Caco-2 (cell line): ENCODE results near the gene INPP4B. TPM values are rescaled to one million over a fixed set of nuclear protein-coding genes. Genes with fewer than 3 reads are reported as not detected.

Experiments used
- BruUV-seq: library from RNA; stranded (reverse); fragments of 400-500 nt; replicated peaks from 2 replicates; lab custom pipeline; 2021; lab: Mats Ljungman, UMichigan
- CTCF ChIA-PET: fragments of 300-600 bp; sonication (Branson Sonifier 250); formaldehyde crosslinking; loops from one replicate; lab custom pipeline; 2022; ENCODE audit warnings: antibody characterized with exemption; lab: Charles Lee
- POLR2A ChIA-PET: fragments of 300-600 bp; sonication (Branson Sonifier 250); formaldehyde crosslinking; loops from one replicate; lab custom pipeline; 2022; ENCODE audit warnings: antibody characterized with exemption; lab: Charles Lee
- DNase-seq, 2 experiments: peaks; one replicate each; pipeline versions ENCODE4 v3.0.0 to v3.0.0-alpha.2; 2020 to 2022
- H3K27me3 ChIP-seq: replicated peaks from 2 replicates; pipeline ENCODE4 v1.6.0; 2011; ENCODE audit warnings: low read length; ENCODE audit not compliant: control insufficient read depth, insufficient read depth
- H3K36me3 ChIP-seq: 2 replicates; pipeline ENCODE4 v1.5.1; 2011; ENCODE audit warnings: low read length; ENCODE audit not compliant: control insufficient read depth, insufficient read depth
- H3K4me1 ChIP-seq: fragments of 250-450 bp; sonication (Bioruptor Pico); 2 replicates; pipeline ENCODE4 v1.5.1; 2020; ENCODE audit warnings: mild to moderate bottlenecking
- H3K4me3 ChIP-seq: 2 replicates; pipeline ENCODE4 v1.5.1; 2011; ENCODE audit warnings: low read depth, mild to moderate bottlenecking, control low read depth, low read length
- H3K9me3 ChIP-seq: fragments of 250-450 bp; sonication (Bioruptor Pico); 2 replicates; pipeline ENCODE4 v1.5.1; 2020; ENCODE audit warnings: mild to moderate bottlenecking, moderate library complexity
- H3K27ac Mint-ChIP-seq: one replicate; pipeline ENCODE4 v1.8.0; 2022; ENCODE audit warnings: mixed read lengths; ENCODE audit not compliant: unreplicated experiment
- H3K27me3 Mint-ChIP-seq: one replicate; pipeline ENCODE4 v1.8.0; 2022; ENCODE audit warnings: mixed read lengths; ENCODE audit not compliant: insufficient read depth, unreplicated experiment
- H3K36me3 Mint-ChIP-seq: one replicate; pipeline ENCODE4 v1.8.0; 2022; ENCODE audit warnings: mild to moderate bottlenecking, mixed read lengths; ENCODE audit not compliant: insufficient read depth, unreplicated experiment
- H3K4me1 Mint-ChIP-seq: one replicate; pipeline ENCODE4 v1.8.0; 2022; ENCODE audit warnings: low read depth, mixed read lengths; ENCODE audit not compliant: unreplicated experiment
- H3K4me3 Mint-ChIP-seq: one replicate; pipeline ENCODE4 v1.8.0; 2022; ENCODE audit warnings: mild to moderate bottlenecking, moderate library complexity, mixed read lengths; ENCODE audit not compliant: unreplicated experiment
- H3K9me3 Mint-ChIP-seq: one replicate; pipeline ENCODE4 v1.8.0; 2022; ENCODE audit warnings: mixed read lengths; ENCODE audit not compliant: unreplicated experiment
- intact Hi-C: fragments of 100-400 bp; cut with micrococcal nuclease; formaldehyde crosslinking; loops from one replicate; pipeline ENCODE4 v1.10.0; 2022; ENCODE audit not compliant: unreplicated experiment
- total RNA-seq: library from RNA; stranded (reverse); gene quantifications from 2 replicates; pipeline ENCODE4 v1.2.3, GENCODE V29; 2022
- TF ChIP-seq, protein P1 (sequence below), 2 experiments: fragments of 200-600 bp in 1 of 2; IDR thresholded peaks; 1 replicate in 1 of 2; 2 replicates in 1 of 2; pipeline versions ENCODE4 v1.5.1 to v1.8.0; 2011 to 2022; ENCODE audit warnings: antibody characterized with exemption in 1 of 2, control low read depth in 1 of 2, inconsistent platforms in 1 of 2, low read depth in 1 of 2, low read length in 1 of 2, mild to moderate bottlenecking in 1 of 2, moderate library complexity in 1 of 2; ENCODE audit not compliant: insufficient read depth in 1 of 2, severe bottlenecking in 1 of 2, unreplicated experiment in 1 of 2

Gene INPP4B
- total RNA-seq, 1 experiment from 2014 or later = 10.3 TPM

DNA sequence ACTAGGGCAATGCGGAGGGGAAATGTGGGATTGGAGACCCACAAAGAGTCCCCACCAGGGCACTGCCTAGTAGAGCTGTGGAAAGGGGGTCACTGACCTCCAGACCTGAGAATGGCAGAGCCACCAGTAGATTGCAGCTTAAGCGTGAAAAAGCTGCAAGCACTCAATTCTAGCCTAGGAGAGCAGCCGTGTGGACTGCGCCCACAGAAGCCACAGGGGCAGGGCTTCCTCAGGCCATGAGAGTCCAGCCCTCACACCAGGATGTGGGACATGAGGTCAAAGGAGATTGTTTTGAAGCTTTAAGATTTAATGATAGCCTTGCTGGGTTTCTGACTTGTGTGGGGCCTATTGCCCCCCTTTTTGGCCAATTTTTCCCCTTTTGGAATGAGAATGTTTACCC is 379.0 kb downstream of the INPP4B start:
- no peaks in the 10 kb centered on the region for H3K36me3 ChIP-seq
- CTCF ChIA-PET = interaction anchor here (0.6 kb wide), 1 partner anchor 100 kb away, joined by 3 read pairs; no protein-coding TSS in a partner anchor
- H3K27ac Mint-ChIP-seq = no peak overlapping the region

DNA sequence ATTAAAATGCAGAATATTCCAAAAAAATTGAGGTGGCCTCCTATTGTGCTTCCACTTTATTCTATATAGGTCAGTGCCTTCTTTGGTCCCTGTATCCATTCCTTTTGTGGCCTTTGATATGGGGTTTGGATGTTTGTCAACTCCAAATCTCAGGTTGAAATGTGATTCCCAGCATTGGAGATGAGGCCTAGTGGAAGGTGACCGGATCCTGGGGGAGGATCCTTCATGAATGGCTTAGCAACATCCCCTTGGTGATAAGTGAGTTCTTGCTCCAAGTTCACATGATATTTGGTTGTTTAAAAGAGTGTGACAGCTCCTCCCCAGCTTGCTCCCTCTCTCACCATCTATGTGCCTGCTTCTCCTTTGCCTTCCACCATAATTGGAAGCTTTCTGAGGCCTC is 380.6 kb downstream of the INPP4B start:
- Mint-ChIP-seq H3K4me1 (no peaks in the 10 kb centered on the region), H3K9me3 (no peaks in the 10 kb centered on the region), H3K36me3 (peaks cover 5% of the 10 kb centered on the region), H3K4me3 (no peak overlapping the region), H3K27me3 (no peaks in the 10 kb centered on the region), H3K27ac (no peak overlapping the region)
- intact Hi-C loops = no loop called here
- ChIA-PET POLR2A (no interaction called here), CTCF (no interaction called here)
- H3K4me3 ChIP-seq = no peak overlapping the region
- TF ChIP-seq, protein P1, sequence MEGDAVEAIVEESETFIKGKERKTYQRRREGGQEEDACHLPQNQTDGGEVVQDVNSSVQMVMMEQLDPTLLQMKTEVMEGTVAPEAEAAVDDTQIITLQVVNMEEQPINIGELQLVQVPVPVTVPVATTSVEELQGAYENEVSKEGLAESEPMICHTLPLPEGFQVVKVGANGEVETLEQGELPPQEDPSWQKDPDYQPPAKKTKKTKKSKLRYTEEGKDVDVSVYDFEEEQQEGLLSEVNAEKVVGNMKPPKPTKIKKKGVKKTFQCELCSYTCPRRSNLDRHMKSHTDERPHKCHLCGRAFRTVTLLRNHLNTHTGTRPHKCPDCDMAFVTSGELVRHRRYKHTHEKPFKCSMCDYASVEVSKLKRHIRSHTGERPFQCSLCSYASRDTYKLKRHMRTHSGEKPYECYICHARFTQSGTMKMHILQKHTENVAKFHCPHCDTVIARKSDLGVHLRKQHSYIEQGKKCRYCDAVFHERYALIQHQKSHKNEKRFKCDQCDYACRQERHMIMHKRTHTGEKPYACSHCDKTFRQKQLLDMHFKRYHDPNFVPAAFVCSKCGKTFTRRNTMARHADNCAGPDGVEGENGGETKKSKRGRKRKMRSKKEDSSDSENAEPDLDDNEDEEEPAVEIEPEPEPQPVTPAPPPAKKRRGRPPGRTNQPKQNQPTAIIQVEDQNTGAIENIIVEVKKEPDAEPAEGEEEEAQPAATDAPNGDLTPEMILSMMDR (IDR thresholded peaks at IDR 0.05; ENCODE audit: insufficient read depth in 1 of 2, low read depth in 1 of 2, low read length in 1 of 2, severe bottlenecking in 1 of 2, unreplicated experiment in 1 of 2) = no peak
- no peaks in the 10 kb centered on the region for H3K27me3 ChIP-seq
- no peaks in the 10 kb centered on the region for H3K4me1 ChIP-seq
- H3K9me3 ChIP-seq = no peaks in the 10 kb centered on the region
- H3K36me3 ChIP-seq = no peaks in the 10 kb centered on the region
- no peak for DNase-seq
- BruUV-seq = no TSS peak

More for the DNA sequence above, 379.0 kb downstream of the INPP4B start:
- Mint-ChIP-seq H3K4me3 (no peak overlapping the region), H3K4me1 (no peaks in the 10 kb centered on the region), H3K27me3 (no peaks in the 10 kb centered on the region), H3K9me3 (no peaks in the 10 kb centered on the region), H3K36me3 (peaks cover 5% of the 10 kb centered on the region)
- POLR2A ChIA-PET = no interaction called here
- no TSS peak for BruUV-seq
- Histone ChIP-seq H3K9me3 (no peaks in the 10 kb centered on the region), H3K4me1 (no peaks in the 10 kb centered on the region), H3K4me3 (no peak overlapping the region), H3K27me3 (no peaks in the 10 kb centered on the region)
- intact Hi-C loops = no loop called here
- TF ChIP-seq, protein P1 (IDR thresholded peaks at IDR 0.05; ENCODE audit: insufficient read depth in 1 of 2, low read depth in 1 of 2, low read length in 1 of 2, severe bottlenecking in 1 of 2, unreplicated experiment in 1 of 2) = no peak
- DNase-seq = no peak

DNA sequence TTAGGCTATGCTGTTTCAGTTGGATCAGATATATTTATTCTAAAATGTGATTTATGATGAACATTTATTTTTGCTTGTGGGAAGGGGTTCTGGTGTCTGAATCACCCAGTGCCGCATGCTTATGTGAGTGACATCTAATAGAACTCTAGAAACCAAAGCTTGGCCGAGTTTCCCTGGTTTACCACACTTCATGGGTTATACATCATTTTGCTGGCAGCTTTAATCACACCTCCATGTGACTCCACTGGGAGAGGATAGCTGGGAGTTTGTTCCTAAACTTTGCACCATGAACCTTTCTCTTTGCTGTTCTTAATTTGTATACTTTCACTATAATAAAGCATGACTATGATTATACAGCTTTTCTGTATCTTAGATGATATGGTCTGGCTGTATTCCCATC is 382.9 kb downstream of the INPP4B start:
- H3K9me3 ChIP-seq = no peaks in the 10 kb centered on the region
- intact Hi-C loops = no loop called here
- Mint-ChIP-seq H3K36me3 (peaks cover 5% of the 10 kb centered on the region), H3K27me3 (no peaks in the 10 kb centered on the region), H3K9me3 (no peaks in the 10 kb centered on the region), H3K4me3 (no peak overlapping the region), H3K27ac (no peak overlapping the region), H3K4me1 (peaks cover 8% of the 10 kb centered on the region)
- H3K36me3 ChIP-seq = no peaks in the 10 kb centered on the region
- CTCF ChIA-PET = no interaction called here
- POLR2A ChIA-PET = no interaction called here
- H3K27me3 ChIP-seq = no peaks in the 10 kb centered on the region
- no peaks in the 10 kb centered on the region for H3K4me1 ChIP-seq
- no peak overlapping the region for H3K4me3 ChIP-seq
- BruUV-seq = no TSS peak
- DNase-seq = no peak
- TF ChIP-seq, protein P1 (IDR thresholded peaks at IDR 0.05; ENCODE audit: insufficient read depth in 1 of 2, low read depth in 1 of 2, low read length in 1 of 2, severe bottlenecking in 1 of 2, unreplicated experiment in 1 of 2) = no peak
